HepG2 (cell line): ENCODE data around the gene RAB11FIP5. TPM values are rescaled to one million over a fixed set of nuclear protein-coding genes. Genes with fewer than 3 reads are reported as not detected.

Experiments
- BCLAF1 ChIP-seq: fragments of 450-650 bp; IDR thresholded peaks from 2 replicates; pipeline ENCODE4 v1.6.1; 2017; ENCODE audit warnings: mild to moderate bottlenecking
- DR1 ChIP-seq: sonication (generic); formaldehyde crosslinking; IDR thresholded peaks from 2 replicates; pipeline ENCODE4 v1.8.0; 2021; ENCODE audit warnings: mild to moderate bottlenecking, missing genetic modification reagents, inconsistent platforms
- GATA4 ChIP-seq: sonication (generic); IDR thresholded peaks from 2 replicates; pipeline ENCODE4 v1.6.1; 2016; ENCODE audit warnings: antibody characterized with exemption, low read depth, borderline replicate concordance
- GTF3A ChIP-seq: sonication (generic); formaldehyde crosslinking; conservative IDR thresholded peaks from 2 replicates; pipeline ENCODE4 v1.4.0; 2020; ENCODE audit warnings: mild to moderate bottlenecking, missing genetic modification reagents
- IRX3 ChIP-seq: sonication (generic); formaldehyde crosslinking; IDR thresholded peaks from 2 replicates; pipeline ENCODE4 v1.8.1; 2023; ENCODE audit warnings: mild to moderate bottlenecking, low read depth, missing genetic modification reagents, borderline replicate concordance
- KLF16 ChIP-seq, 2 experiments: sonication (generic) in 1 of 2; formaldehyde crosslinking in 1 of 2; IDR thresholded peaks; 2 replicates each; pipeline versions ENCODE4 v1.6.1 to v1.8.0; 2016 to 2023; ENCODE audit warnings: missing genetic modification reagents in 2 of 2, missing compliant biosample characterization in 1 of 2
- RAD21 ChIP-seq: fragments of 450-650 bp; formaldehyde crosslinking; IDR thresholded peaks from 2 replicates; pipeline ENCODE4 v1.5.0; 2020; ENCODE audit warnings: mild to moderate bottlenecking
- TBP ChIP-seq: sonication (generic); formaldehyde crosslinking; IDR thresholded peaks from 2 replicates; pipeline ENCODE4 v1.5.0; 2020; ENCODE audit warnings: missing genetic modification reagents
- THAP9 ChIP-seq: sonication (generic); formaldehyde crosslinking; IDR thresholded peaks from 2 replicates; pipeline ENCODE4; 2020; ENCODE audit warnings: missing genetic modification reagents, mild to moderate bottlenecking, borderline replicate concordance
- ZBTB10 ChIP-seq: sonication (generic); formaldehyde crosslinking; IDR thresholded peaks from 2 replicates; pipeline ENCODE4 v1.4.0; 2020; ENCODE audit warnings: missing genetic modification reagents, borderline replicate concordance
- ZBTB7B ChIP-seq: sonication (generic); formaldehyde crosslinking; IDR thresholded peaks from 2 replicates; pipeline ENCODE4 v1.4.0; 2020; ENCODE audit warnings: missing genetic modification reagents
- ZNF10 ChIP-seq: sonication (generic); formaldehyde crosslinking; IDR thresholded peaks from 2 replicates; pipeline ENCODE4 v1.4.0; 2020; ENCODE audit warnings: mild to moderate bottlenecking, low read depth, missing genetic modification reagents, borderline replicate concordance
- ZNF17 ChIP-seq: sonication (generic); formaldehyde crosslinking; IDR thresholded peaks from 2 replicates; pipeline ENCODE4 v1.5.0; 2020; ENCODE audit warnings: mild to moderate bottlenecking, missing genetic modification reagents
- ZNF33B ChIP-seq: sonication (generic); formaldehyde crosslinking; IDR thresholded peaks from 2 replicates; pipeline ENCODE4 v1.5.1; 2020; ENCODE audit warnings: mild to moderate bottlenecking, missing genetic modification reagents
- ZNF501 ChIP-seq: sonication (generic); formaldehyde crosslinking; IDR thresholded peaks from 2 replicates; pipeline ENCODE4 v1.5.1; 2020; ENCODE audit warnings: mild to moderate bottlenecking, moderate library complexity, missing genetic modification reagents
- ZNF549 ChIP-seq: sonication (generic); formaldehyde crosslinking; IDR thresholded peaks from 2 replicates; pipeline ENCODE4 v1.5.0; 2020; ENCODE audit warnings: missing genetic modification reagents
- ZNF574 ChIP-seq: sonication (generic); formaldehyde crosslinking; IDR thresholded peaks from 2 replicates; pipeline ENCODE4 v1.4.0; 2020; ENCODE audit warnings: missing genetic modification reagents
- ZNF672 ChIP-seq: sonication (generic); formaldehyde crosslinking; IDR thresholded peaks from 2 replicates; pipeline ENCODE4 v1.8.1; 2022; ENCODE audit warnings: missing genetic modification reagents
- polyA plus RNA-seq, 8 experiments: library from polyadenylated mRNA; depleted of rRNA in 3 of 8; stranded (reverse) in 7 of 8; unstranded in 1 of 8; fragments of >200 nt; fragmentation: Illumina TruSeq in 4 of 8; extraction: Trizol in 4 of 8; gene quantifications; 2 replicates each; pipeline versions ENCODE4 v1.2.1 to v1.2.3, GENCODE V29; 2011 to 2016; ENCODE audit warnings: low read depth in 4 of 8, missing spikeins in 1 of 8, mixed read lengths in 1 of 8; ENCODE audit not compliant: insufficient read depth in 1 of 8
- total RNA-seq, 5 experiments: library from RNA; depleted of rRNA; stranded (reverse); fragments of >200 nt; fragmentation: Illumina TruSeq; extraction: Trizol; gene quantifications; 2 replicates each; pipeline ENCODE4 v1.2.3, GENCODE V29; 2016; ENCODE audit warnings: low read depth in 1 of 5

Gene RAB11FIP5
- total and polyA plus RNA-seq, 2 of the 13 experiments (the other 11 are each of a cell fraction or from before 2014, with no cell fraction given), result 9.4 to 22.9 TPM

- TF ChIP-seq ZNF574 (no peak), THAP9 (CRISPR knock-in tag) (no peak), ZNF17 (CRISPR knock-in tag) (no peak), ZNF672 (CRISPR knock-in tag) (no peak), GTF3A (CRISPR knock-in tag) (no peak; the same call in 1 of the 2 replicates), ZNF10 (CRISPR knock-in tag) (no peak), BCLAF1 (no peak), IRX3 (no peak), ZNF549 (CRISPR knock-in tag) (no peak), TBP (CRISPR knock-in tag) (peak; percentile 70; the same call in 1 of the 2 replicates), RAD21 (peak; percentile 15; the same call in 1 of the 2 replicates), ZNF33B (no peak), DR1 (peak; percentile 36; the same call in 1 of the 2 replicates), KLF16 (CRISPR knock-in tag; IDR thresholded peaks at IDR 0.05) (no peak), ZBTB7B (no peak), ZBTB10 (peak; percentile 23; the same call in 1 of the 2 replicates), ZNF501 (CRISPR knock-in tag) (no peak), GATA4 (no peak)
Measured at GRCh38 chr2:73070643-73071359, 41.9 kb downstream of the RAB11FIP5 start (continued).
